ENCODE results near the gene GASK1A. TPM values are rescaled to one million over a fixed set of nuclear protein-coding genes. Genes with fewer than 3 reads are reported as not detected.

The GASK1A gene
- total RNA-seq, 4 donors from 2014 or later = 1.4 to 10.1 (median 2.4) TPM

DNA sequence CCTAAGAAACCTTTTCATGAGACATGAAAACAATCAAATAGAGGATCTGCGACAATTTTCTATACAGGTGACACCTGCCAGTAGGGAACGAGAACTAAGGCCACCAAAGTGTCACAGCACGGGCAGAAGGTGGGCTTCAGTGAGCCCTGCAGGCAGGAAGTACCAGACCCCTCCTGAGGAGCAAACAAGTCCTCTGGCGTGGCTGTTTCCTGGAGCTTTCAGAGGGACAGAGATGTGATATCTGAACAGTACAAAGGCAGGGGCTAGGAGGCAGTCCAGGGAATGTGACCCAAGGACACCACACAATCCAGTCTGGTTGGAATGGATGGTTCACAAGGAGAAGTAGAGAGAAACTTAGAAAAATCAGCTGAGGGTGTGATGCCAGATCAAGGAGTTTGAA is 110.0 kb downstream of the GASK1A start:
- Histone ChIP-seq H3K27me3 (no peaks in the 10 kb centered on the region), H3K4me1 (peaks cover 0 to 4% (median 0%) of the 10 kb centered on the region in 3 donors), H3K36me3 (no peaks in the 10 kb centered on the region), H3K9me3 (no peaks in the 10 kb centered on the region), H3K27ac (no peak overlapping the region), H3K4me3 (no peak overlapping the region)
- no peak for DNase-seq
- intact Hi-C loops (cut with DNase I) = no loop called here
- 89 to 95% methylated on average over 4 of the region's 4 CpGs for WGBS, 2 donors
- TF ChIP-seq CTCF (IDR thresholded peaks at IDR 0.05) (no peak), POLR2A (IDR thresholded peaks at IDR 0.05) (no peak)

GRCh38 chr3:43090238-43090637 is 111.1 kb downstream of the GASK1A start:
- DNase-seq = no peak

DNA sequence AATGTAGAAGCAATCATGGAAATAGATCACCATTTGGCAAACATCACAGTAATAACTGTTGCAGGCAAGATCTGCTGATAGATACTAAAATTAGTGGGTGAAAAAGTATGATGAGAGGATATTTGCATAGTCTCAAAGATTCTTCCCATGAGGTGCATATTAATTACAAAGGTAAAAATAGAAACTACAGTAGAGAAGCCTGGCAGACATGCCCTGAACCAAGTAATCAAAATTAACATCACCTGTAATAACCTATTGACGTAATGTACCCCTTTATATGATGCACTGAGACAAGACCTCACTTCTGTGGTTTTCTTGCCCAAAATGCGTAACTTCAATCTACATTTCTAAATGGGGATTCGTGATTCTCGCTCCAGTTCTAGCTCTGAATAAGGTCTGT is 112.4 kb downstream of the GASK1A start:
- intact Hi-C loops (cut with DNase I) = no loop called here
- H3K9me3 ChIP-seq = no peaks in the 10 kb centered on the region
- H3K27me3 ChIP-seq = no peaks in the 10 kb centered on the region
- H3K27ac ChIP-seq = no peak overlapping the region
- no peaks in the 10 kb centered on the region for H3K36me3 ChIP-seq
- TF ChIP-seq POLR2A (IDR thresholded peaks at IDR 0.05) (no peak), CTCF (IDR thresholded peaks at IDR 0.05) (no peak)
- WGBS, 2 donors = 87 to 96% methylated on average over 4 of the region's 4 CpGs
- peaks cover 0 to 4% (median 0%) of the 10 kb centered on the region in 3 donors for H3K4me1 ChIP-seq
- H3K4me3 ChIP-seq = no peak overlapping the region
- DNase-seq = no peak

More at GRCh38 chr3:43090238-43090637, 111.1 kb downstream of the GASK1A start:
- intact Hi-C loops (cut with DNase I) = no loop called here
- 90 to 91% methylated on average over 3 of the region's 3 CpGs for WGBS, 2 donors
- H3K27ac ChIP-seq = no peak overlapping the region
- TF ChIP-seq CTCF (IDR thresholded peaks at IDR 0.05) (no peak), POLR2A (IDR thresholded peaks at IDR 0.05) (no peak)
- no peak overlapping the region for H3K4me3 ChIP-seq
- no peaks in the 10 kb centered on the region for H3K36me3 ChIP-seq
- peaks cover 0 to 4% (median 0%) of the 10 kb centered on the region in 3 donors for H3K4me1 ChIP-seq
- no peaks in the 10 kb centered on the region for H3K27me3 ChIP-seq
- no peaks in the 10 kb centered on the region for H3K9me3 ChIP-seq

- 71 to 80% methylated on average over 1 of the region's 1 CpG for WGBS, 2 donors
- Histone ChIP-seq H3K27ac (no peak overlapping the region), H3K27me3 (no peaks in the 10 kb centered on the region), H3K4me1 (peaks cover 0 to 4% (median 0%) of the 10 kb centered on the region in 3 donors), H3K9me3 (no peaks in the 10 kb centered on the region), H3K4me3 (no peak overlapping the region), H3K36me3 (no peaks in the 10 kb centered on the region)
- TF ChIP-seq POLR2A (IDR thresholded peaks at IDR 0.05) (no peak), CTCF (IDR thresholded peaks at IDR 0.05) (no peak)
- intact Hi-C loops (cut with DNase I) = no loop called here
- DNase-seq = no peak
These were observed 113.9 kb downstream of the GASK1A start for GRCh38 chr3:43093006-43093405.

DNA sequence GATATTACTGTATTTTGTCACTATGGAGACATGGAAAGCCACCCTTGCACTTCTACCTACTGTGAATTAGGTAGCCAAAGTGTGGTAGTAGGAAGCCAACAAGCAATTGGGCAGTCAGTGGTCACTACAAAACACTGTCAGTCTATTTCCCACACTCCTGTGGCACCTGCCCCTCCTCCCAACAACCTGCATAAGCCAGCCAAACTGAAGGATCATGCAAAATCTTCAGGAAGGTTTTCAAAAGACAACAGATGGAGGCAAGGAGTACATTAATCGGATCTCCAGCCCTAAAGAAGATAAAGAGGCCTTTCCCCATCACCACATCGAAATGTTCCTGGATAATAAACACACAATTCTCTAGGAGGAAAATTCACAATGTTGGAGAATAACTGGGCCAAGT is 114.9 kb downstream of the GASK1A start:
- Histone ChIP-seq H3K9me3 (no peaks in the 10 kb centered on the region), H3K27me3 (no peaks in the 10 kb centered on the region), H3K4me3 (no peak overlapping the region), H3K36me3 (no peaks in the 10 kb centered on the region), H3K4me1 (peaks cover 0 to 4% (median 0%) of the 10 kb centered on the region in 3 donors), H3K27ac (no peak overlapping the region)
- intact Hi-C loops (cut with DNase I) = no loop called here
- TF ChIP-seq CTCF (IDR thresholded peaks at IDR 0.05) (no peak), POLR2A (IDR thresholded peaks at IDR 0.05) (no peak)
- no peak for DNase-seq
- 76 to 91% methylated on average over 2 of the region's 2 CpGs for WGBS, 2 donors

Data from esophagus squamous epithelium (tissue), 5 donors.